ENCODE measurements around the gene TMEM59.

Gene TMEM59

GRCh38 chr1:54041806-54042205, 11.2 kb downstream of the TMEM59 start:
- H3K27me3 ChIP-seq (ENCODE audit: insufficient read depth, low read length, poor library complexity): no peaks in the 10 kb centered on the region
- ATAC-seq (ENCODE audit: insufficient read depth, low read depth): no peak
- H3K9me3 ChIP-seq (ENCODE audit: insufficient read depth, low read length, severe bottlenecking): no peaks in the 10 kb centered on the region
- DNase-seq: no peak
- H2AFZ ChIP-seq (ENCODE audit: low read depth, low read length): no peak overlapping the region
- H3K4me1 ChIP-seq (ENCODE audit: insufficient read depth, low read length): no peaks in the 10 kb centered on the region
- no peaks in the 10 kb centered on the region for H4K20me1 ChIP-seq (ENCODE audit: insufficient read depth, low read length)
- H3K9ac ChIP-seq (ENCODE audit: low read depth, low read length): no peak overlapping the region
- H3K36me3 ChIP-seq (ENCODE audit: insufficient read depth, low read length): peaks cover 79% of the 10 kb centered on the region
- H3K27ac ChIP-seq (ENCODE audit: low read length): no peak overlapping the region
- H3K4me2 ChIP-seq (ENCODE audit: insufficient read depth, low read length): no peak overlapping the region
- no peak overlapping the region for H3K4me3 ChIP-seq (ENCODE audit: low read depth in 1 of 2, low read length in 2 of 2)
- peaks cover 26% of the 10 kb centered on the region for H3K79me2 ChIP-seq (ENCODE audit: insufficient read depth, low read length)
- TF ChIP-seq EZH2 (IDR thresholded peaks at IDR 0.05; ENCODE audit: borderline replicate concordance, low read depth, low read length, severe bottlenecking) (no peak), CTCF (IDR thresholded peaks at IDR 0.05; ENCODE audit: borderline replicate concordance, extremely low read depth, low read length, poor library complexity, severe bottlenecking) (no peak)

- Histone ChIP-seq H3K4me3 (ENCODE audit: low read depth in 1 of 2, low read length in 2 of 2) (no peak overlapping the region), H3K9me3 (ENCODE audit: insufficient read depth, low read length, severe bottlenecking) (no peaks in the 10 kb centered on the region), H3K4me2 (ENCODE audit: insufficient read depth, low read length) (no peak overlapping the region), H3K27ac (ENCODE audit: low read length) (no peak overlapping the region), H4K20me1 (ENCODE audit: insufficient read depth, low read length) (no peaks in the 10 kb centered on the region), H3K36me3 (ENCODE audit: insufficient read depth, low read length) (peaks cover 92% of the 10 kb centered on the region), H2AFZ (ENCODE audit: low read depth, low read length) (no peak overlapping the region), H3K27me3 (ENCODE audit: insufficient read depth, low read length, poor library complexity) (no peaks in the 10 kb centered on the region), H3K9ac (ENCODE audit: low read depth, low read length) (no peak overlapping the region), H3K4me1 (ENCODE audit: insufficient read depth, low read length) (no peaks in the 10 kb centered on the region), H3K79me2 (ENCODE audit: insufficient read depth, low read length) (no peaks in the 10 kb centered on the region)
- DNase-seq: no peak
- no peak for ATAC-seq (ENCODE audit: insufficient read depth, low read depth)
- TF ChIP-seq EZH2 (IDR thresholded peaks at IDR 0.05; ENCODE audit: borderline replicate concordance, low read depth, low read length, severe bottlenecking) (no peak), CTCF (IDR thresholded peaks at IDR 0.05; ENCODE audit: borderline replicate concordance, extremely low read depth, low read length, poor library complexity, severe bottlenecking) (no peak)
Measured at GRCh38 chr1:54037476-54037875, 15.5 kb downstream of the TMEM59 start.

GRCh38 chr1:54028306-54029251, 24.4 kb downstream of the TMEM59 start:
- H3K9ac ChIP-seq (ENCODE audit: low read depth, low read length): no peak overlapping the region
- no peak for DNase-seq
- H3K4me2 ChIP-seq (ENCODE audit: insufficient read depth, low read length): no peak overlapping the region
- no peaks in the 10 kb centered on the region for H4K20me1 ChIP-seq (ENCODE audit: insufficient read depth, low read length)
- H3K27ac ChIP-seq (ENCODE audit: low read length): no peak overlapping the region
- H2AFZ ChIP-seq (ENCODE audit: low read depth, low read length): no peak overlapping the region
- no peak overlapping the region for H3K4me3 ChIP-seq (ENCODE audit: low read depth in 1 of 2, low read length in 2 of 2)
- no peaks in the 10 kb centered on the region for H3K79me2 ChIP-seq (ENCODE audit: insufficient read depth, low read length)
- peaks cover 29% of the 10 kb centered on the region for H3K36me3 ChIP-seq (ENCODE audit: insufficient read depth, low read length)
- H3K4me1 ChIP-seq (ENCODE audit: insufficient read depth, low read length): no peaks in the 10 kb centered on the region
- H3K9me3 ChIP-seq (ENCODE audit: insufficient read depth, low read length, severe bottlenecking): no peaks in the 10 kb centered on the region
- TF ChIP-seq CTCF (IDR thresholded peaks at IDR 0.05; ENCODE audit: borderline replicate concordance, extremely low read depth, low read length, poor library complexity, severe bottlenecking): no peak
- TF ChIP-seq EZH2 (IDR thresholded peaks at IDR 0.05; ENCODE audit: borderline replicate concordance, low read depth, low read length, severe bottlenecking): no peak
- no peak for ATAC-seq (ENCODE audit: insufficient read depth, low read depth)
- no peaks in the 10 kb centered on the region for H3K27me3 ChIP-seq (ENCODE audit: insufficient read depth, low read length, poor library complexity)
